Measurements from ENCODE around the gene CISD3. TPM values are rescaled to one million over a fixed set of nuclear protein-coding genes. Genes with fewer than 3 reads are reported as not detected.

The CISD3 gene
- total and polyA plus RNA-seq, 10 of the 15 experiments (the other 5 are each of a cell fraction or from before 2014, with no cell fraction given), result 2.6 to 38.1 (median 8.1) TPM

GRCh38 chr17:38704606-38705522, 25.3 kb upstream of the CISD3 start, which contains the start of gene MLLT6 (continued):
- TF ChIP-seq SMAD5 (IDR thresholded peaks at IDR 0.05; ENCODE audit: low read depth) (0 out of 2 replicates have a peak, but pooled peaks have one; percentile 11), SMAD1 (IDR thresholded peaks at IDR 0.05; ENCODE audit: low read depth, partially characterized antibody) (no peak), E2F4 (IDR thresholded peaks at IDR 0.05; ENCODE audit: low read depth, low read length) (no peak), ATF7 (IDR thresholded peaks at IDR 0.05; ENCODE audit: low read depth) (no peak), TCF7 (IDR thresholded peaks at IDR 0.05; ENCODE audit: borderline replicate concordance) (no peak), KDM1A (IDR thresholded peaks at IDR 0.05; ENCODE audit: borderline replicate concordance) (no peak), ETV6 (conservative IDR thresholded peaks at IDR 0.05 in 1 of 2, IDR thresholded peaks at IDR 0.05 in 1 of 2; ENCODE audit: borderline replicate concordance in 1 of 2, low read depth in 1 of 2) (0 out of 4 replicates have a peak, but pooled peaks of 1 of the 2 experiments have one; percentile 32), EGR1 (IDR thresholded peaks at IDR 0.05; ENCODE audit: borderline replicate concordance in 1 of 2, low read depth in 2 of 2, low read length in 2 of 2) (peak in 1 of 2 experiments; percentile 53; a peak in 1 of 3 replicates), POLR2A (IDR thresholded peaks at IDR 0.05; ENCODE audit: low read depth, low read length) (0 out of 2 replicates have a peak, but pooled peaks have one; percentile 2)

- H3K27ac ChIP-seq (ENCODE audit: control insufficient read depth, insufficient read depth), result peak overlapping the region; percentile 78
- POLR2A ChIA-PET, result interaction anchor here (0.6 to 1.8 kb wide), 6 partner anchors 9 to 165 kb away, joined by 3 to 7 read pairs (median 4); partner anchors contain the start of genes CISD3, LASP1 and PSMB3
- H3K4me2 ChIP-seq (ENCODE audit: control insufficient read depth, insufficient read depth), result no peak overlapping the region
- peak overlapping the region; percentile 99 for H3K4me3 ChIP-seq
- peaks cover 19% of the 10 kb centered on the region for H3K4me1 ChIP-seq (ENCODE audit: control insufficient read depth, insufficient read depth, low read length)
- WGBS (ENCODE audit: insufficient coverage, insufficient replicate concordance, low lambda C conversion rate, missing lambda C conversion rate), result 0% methylated on average over 1 of the region's 32 CpGs
- intact Hi-C loops (cut with micrococcal nuclease; ENCODE audit: unreplicated experiment), result no loop called here
- H3K79me2 ChIP-seq (ENCODE audit: control insufficient read depth, insufficient read depth, low read length), result peaks cover 63% of the 10 kb centered on the region
- peak overlapping the region; percentile 87 for H3K9ac ChIP-seq (ENCODE audit: control insufficient read depth, insufficient read depth, low read length)
- RAD21 ChIA-PET (ENCODE audit: unreplicated experiment), result interaction anchor here (0.6 to 3.8 kb wide), 3 partner anchors 26 to 46 kb away, joined by 3 to 24 read pairs (median 20); partner anchors contain the start of gene CISD3
- BruUV-seq (replicated peaks), result no TSS peak
- no peaks in the 10 kb centered on the region for H4K20me1 ChIP-seq (ENCODE audit: control insufficient read depth, insufficient read depth)
- CTCF ChIA-PET, result interaction anchor here (0.6 to 3.2 kb wide), 3 partner anchors 29 to 379 kb away, joined by 3 to 17 read pairs (median 16); partner anchors contain the start of gene EPOP
- no peaks in the 10 kb centered on the region for H3K27me3 ChIP-seq (replicated peaks in 1 of 2; ENCODE audit: control insufficient read depth in 2 of 2, insufficient read depth in 2 of 2, low read length in 1 of 2)
- ATAC-seq (no peak), FAIRE-seq (no peak), DNase-seq (ENCODE audit: low read depth, low spot score) (no peak)
- SMC1A ChIA-PET (ENCODE audit: uncharacterized antibody, unreplicated experiment), result interaction anchor here (1.0 to 4.3 kb wide), 6 partner anchors 16 to 45 kb away, joined by 3 to 26 read pairs (median 6); partner anchors contain the start of gene EPOP
- H2AFZ ChIP-seq (ENCODE audit: control insufficient read depth, low read depth, low read length), result no peak overlapping the region
- H3K9me3 ChIP-seq (replicated peaks; ENCODE audit: control insufficient read depth, insufficient read depth, low read length), result no peaks in the 10 kb centered on the region
- in situ Hi-C loops (cut with MboI), result no loop called here
- H3K36me3 ChIP-seq (ENCODE audit: control insufficient read depth in 2 of 2, insufficient read depth in 2 of 2, low read length in 1 of 2), result peaks cover 12 to 23% of the 10 kb centered on the region in 2 experiments; a peak in 3 of 4 replicates
- no peak for TF ChIP-seq TBL1XR1 (IDR thresholded peaks at IDR 0.05; ENCODE audit: low read depth, low read length)
- TF ChIP-seq SIX5 (IDR thresholded peaks at IDR 0.05; ENCODE audit: low read depth, low read length, severe bottlenecking), result no peak
- no peak for TF ChIP-seq CREM (IDR thresholded peaks at IDR 0.05; ENCODE audit: low read depth)
- TF ChIP-seq CHD1 (IDR thresholded peaks at IDR 0.05; ENCODE audit: low read depth, low read length), result no peak
- no peak for TF ChIP-seq BHLHE40 (IDR thresholded peaks at IDR 0.05; ENCODE audit: borderline replicate concordance in 1 of 2, low read depth in 2 of 2, low read length in 1 of 2)
- no peak for TF ChIP-seq ATF7 (IDR thresholded peaks at IDR 0.05; ENCODE audit: low read depth)
- TF ChIP-seq ETV6 (conservative IDR thresholded peaks at IDR 0.05 in 1 of 2, IDR thresholded peaks at IDR 0.05 in 1 of 2; ENCODE audit: borderline replicate concordance in 1 of 2, low read depth in 1 of 2), result no peak
- TF ChIP-seq ZNF622 (IDR thresholded peaks at IDR 0.05), result no peak
- no peak for TF ChIP-seq GATAD2B (conservative IDR thresholded peaks at IDR 0.05; ENCODE audit: low read depth)
- TF ChIP-seq DPF2 (IDR thresholded peaks at IDR 0.05), result no peak
- no peak for TF ChIP-seq RFX5 (IDR thresholded peaks at IDR 0.05; ENCODE audit: low read depth, low read length)
- no peak for TF ChIP-seq CEBPB (IDR thresholded peaks at IDR 0.05; ENCODE audit: borderline replicate concordance in 1 of 2, low read depth in 2 of 2, low read length in 2 of 2)
- TF ChIP-seq EED (IDR thresholded peaks at IDR 0.05; ENCODE audit: low read depth), result no peak
These were observed 24.7 kb upstream of the CISD3 start for GRCh38 chr17:38705523-38705802.

Measured in GM12878 (cell line).